K562 (cell line): ENCODE measurements around the gene DROSHA.

Experiments
- ATF1 ChIP-seq, 2 experiments: fragments of 450-650 bp in 1 of 2; IDR thresholded peaks; 2 replicates each; pipeline ENCODE4 v1.6.1; 2016; ENCODE audit warnings: missing compliant biosample characterization in 1 of 2, missing genetic modification characterization in 1 of 2
- C11orf30 ChIP-seq: fragments of 450-650 bp; IDR thresholded peaks from 2 replicates; pipeline ENCODE4 v1.6.1; 2016; ENCODE audit warnings: low read depth, mild to moderate bottlenecking
- YY1 ChIP-seq, 3 experiments: IDR thresholded peaks; 2 replicates each; pipeline ENCODE4 v1.6.1; 2011; ENCODE audit warnings: low read length in 2 of 3, mild to moderate bottlenecking in 2 of 3, moderate library complexity in 2 of 3, borderline replicate concordance in 1 of 3, control low read depth in 1 of 3, low read depth in 1 of 3; ENCODE audit not compliant: insufficient read depth in 3 of 3, insufficient replicate concordance in 2 of 3, control insufficient read depth in 1 of 3, insufficient read length in 1 of 3; ENCODE audit errors: extremely low read depth in 1 of 3
- ZBTB17 ChIP-seq: fragments of 450-650 bp; formaldehyde crosslinking; IDR thresholded peaks from 2 replicates; pipeline ENCODE4 v1.4.0; 2020; ENCODE audit warnings: mild to moderate bottlenecking
- ZNF57 ChIP-seq: fragments of 450-650 bp; formaldehyde crosslinking; IDR thresholded peaks from 2 replicates; pipeline ENCODE4 v1.4.0; 2020; ENCODE audit warnings: mild to moderate bottlenecking, moderate library complexity
- TF ChIP-seq, protein P1 (sequence below), 3 experiments: IDR thresholded peaks in 2 of 3; conservative IDR thresholded peaks in 1 of 3; 2 replicates each; pipeline ENCODE4 v1.5.1; 2011 to 2012; ENCODE audit warnings: low read length in 3 of 3, mild to moderate bottlenecking in 3 of 3, control low read depth in 2 of 3, improper control_type of control experiment in 1 of 3, inconsistent platforms in 1 of 3, low read depth in 1 of 3, mixed read lengths in 1 of 3, moderate library complexity in 1 of 3; ENCODE audit not compliant: insufficient read depth in 2 of 3
- TF ChIP-seq, protein P2 (sequence below): fragments of 250-450 bp; sonication (Bioruptor Pico); IDR thresholded peaks from 2 replicates; pipeline ENCODE4 v1.8.0; 2021; ENCODE audit warnings: moderate library complexity, mild to moderate bottlenecking, inconsistent platforms

DNA sequence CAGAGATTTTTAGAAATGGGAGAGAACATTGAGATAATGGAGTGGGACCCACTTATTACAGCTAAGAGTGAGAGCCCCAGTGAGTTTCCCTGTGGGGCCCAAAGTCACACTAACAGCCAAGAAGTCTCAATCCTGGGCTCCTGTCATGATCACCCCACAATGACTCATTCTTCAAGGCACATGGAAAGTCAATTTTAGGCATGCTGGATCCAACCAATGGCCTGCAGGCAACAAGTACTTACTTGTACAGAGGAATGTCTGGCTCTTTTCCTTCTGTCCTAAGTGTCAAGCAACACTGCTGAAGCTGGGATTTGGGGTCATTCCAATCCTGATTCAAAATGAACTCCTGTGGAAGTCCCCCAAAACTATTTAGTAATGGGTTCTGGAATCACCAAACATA, 123.1 kb downstream of the DROSHA start:
- no peak for TF ChIP-seq ZBTB17 (CRISPR knock-in tag)
- no peak for TF ChIP-seq ATF1 (CRISPR knock-in tag; IDR thresholded peaks at IDR 0.05)
- no peak for TF ChIP-seq ATF1 (tag; IDR thresholded peaks at IDR 0.05)
- TF ChIP-seq, protein P1, sequence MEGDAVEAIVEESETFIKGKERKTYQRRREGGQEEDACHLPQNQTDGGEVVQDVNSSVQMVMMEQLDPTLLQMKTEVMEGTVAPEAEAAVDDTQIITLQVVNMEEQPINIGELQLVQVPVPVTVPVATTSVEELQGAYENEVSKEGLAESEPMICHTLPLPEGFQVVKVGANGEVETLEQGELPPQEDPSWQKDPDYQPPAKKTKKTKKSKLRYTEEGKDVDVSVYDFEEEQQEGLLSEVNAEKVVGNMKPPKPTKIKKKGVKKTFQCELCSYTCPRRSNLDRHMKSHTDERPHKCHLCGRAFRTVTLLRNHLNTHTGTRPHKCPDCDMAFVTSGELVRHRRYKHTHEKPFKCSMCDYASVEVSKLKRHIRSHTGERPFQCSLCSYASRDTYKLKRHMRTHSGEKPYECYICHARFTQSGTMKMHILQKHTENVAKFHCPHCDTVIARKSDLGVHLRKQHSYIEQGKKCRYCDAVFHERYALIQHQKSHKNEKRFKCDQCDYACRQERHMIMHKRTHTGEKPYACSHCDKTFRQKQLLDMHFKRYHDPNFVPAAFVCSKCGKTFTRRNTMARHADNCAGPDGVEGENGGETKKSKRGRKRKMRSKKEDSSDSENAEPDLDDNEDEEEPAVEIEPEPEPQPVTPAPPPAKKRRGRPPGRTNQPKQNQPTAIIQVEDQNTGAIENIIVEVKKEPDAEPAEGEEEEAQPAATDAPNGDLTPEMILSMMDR (IDR thresholded peaks at IDR 0.05 in 2 of 3, conservative IDR thresholded peaks at IDR 0.05 in 1 of 3; ENCODE audit: insufficient read depth in 2 of 3, low read depth in 1 of 3, low read length in 3 of 3) = no peak
- TF ChIP-seq YY1 (IDR thresholded peaks at IDR 0.05; ENCODE audit: borderline replicate concordance in 1 of 3, control insufficient read depth in 1 of 3, extremely low read depth in 1 of 3, insufficient read depth in 3 of 3, insufficient read length in 1 of 3, insufficient replicate concordance in 2 of 3, low read depth in 1 of 3, low read length in 2 of 3) = no peak
- TF ChIP-seq, protein P2, sequence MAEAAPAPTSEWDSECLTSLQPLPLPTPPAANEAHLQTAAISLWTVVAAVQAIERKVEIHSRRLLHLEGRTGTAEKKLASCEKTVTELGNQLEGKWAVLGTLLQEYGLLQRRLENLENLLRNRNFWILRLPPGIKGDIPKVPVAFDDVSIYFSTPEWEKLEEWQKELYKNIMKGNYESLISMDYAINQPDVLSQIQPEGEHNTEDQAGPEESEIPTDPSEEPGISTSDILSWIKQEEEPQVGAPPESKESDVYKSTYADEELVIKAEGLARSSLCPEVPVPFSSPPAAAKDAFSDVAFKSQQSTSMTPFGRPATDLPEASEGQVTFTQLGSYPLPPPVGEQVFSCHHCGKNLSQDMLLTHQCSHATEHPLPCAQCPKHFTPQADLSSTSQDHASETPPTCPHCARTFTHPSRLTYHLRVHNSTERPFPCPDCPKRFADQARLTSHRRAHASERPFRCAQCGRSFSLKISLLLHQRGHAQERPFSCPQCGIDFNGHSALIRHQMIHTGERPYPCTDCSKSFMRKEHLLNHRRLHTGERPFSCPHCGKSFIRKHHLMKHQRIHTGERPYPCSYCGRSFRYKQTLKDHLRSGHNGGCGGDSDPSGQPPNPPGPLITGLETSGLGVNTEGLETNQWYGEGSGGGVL (CRISPR knock-in tag) = no peak
- no peak for TF ChIP-seq ZNF57 (CRISPR knock-in tag)
- TF ChIP-seq C11orf30 = no peak
